ES-I3 (cell line): ENCODE data around the gene SPOCK2.

Experiments
- H3K36me3 ChIP-seq: 2 replicates; pipeline ENCODE4 v1.6.1; 2013; ENCODE audit warnings: mild to moderate bottlenecking, low read length, control low read depth, moderate library complexity; ENCODE audit not compliant: insufficient read depth
- H3K4me1 ChIP-seq: 2 replicates; pipeline ENCODE4 v1.6.1; 2013; ENCODE audit warnings: mild to moderate bottlenecking, control low read depth, low read length; ENCODE audit not compliant: insufficient read depth
- H3K9ac ChIP-seq: 2 replicates; pipeline ENCODE4 v1.6.1; 2013; ENCODE audit warnings: low read depth, mild to moderate bottlenecking, low read length, moderate library complexity
- H3K9me3 ChIP-seq: 2 replicates; pipeline ENCODE4 v1.6.1; 2013; ENCODE audit warnings: mild to moderate bottlenecking, low read length, moderate library complexity; ENCODE audit not compliant: control insufficient read depth, insufficient read depth

Gene SPOCK2

DNA sequence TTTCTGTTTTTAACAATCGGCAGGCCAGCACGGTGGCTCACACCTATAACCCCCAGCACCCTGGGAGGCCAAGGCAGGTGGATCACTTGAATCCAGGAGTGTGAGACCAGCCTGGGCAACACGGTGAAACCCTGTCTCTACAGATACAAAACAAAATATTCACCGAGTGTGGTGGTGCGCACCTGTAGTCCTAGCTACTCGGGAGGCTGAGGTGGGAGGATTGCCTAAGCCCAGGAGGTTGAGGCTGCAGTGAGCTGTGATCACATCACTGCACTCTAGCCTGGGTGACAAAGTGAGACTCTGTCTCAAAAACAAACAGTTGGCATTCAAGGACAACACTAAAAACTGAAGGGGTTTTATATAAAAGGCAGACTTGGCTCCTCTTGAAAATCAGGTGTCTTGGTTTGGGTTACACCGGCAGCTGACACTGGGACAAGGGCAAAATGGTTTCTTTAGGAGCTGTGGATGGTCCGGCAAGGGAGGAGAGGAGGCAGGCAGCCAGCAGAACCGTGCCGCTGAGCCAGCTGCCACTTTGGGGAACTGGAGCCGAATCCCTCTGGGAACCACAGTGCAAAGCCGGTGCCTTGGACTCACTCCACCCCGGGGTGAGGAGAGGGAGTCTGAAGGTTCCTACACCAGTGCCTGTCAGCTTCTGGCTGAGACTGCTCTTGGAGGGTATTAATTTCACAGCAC, 71.6 kb downstream of the SPOCK2 start:
- Histone ChIP-seq H3K9ac (no peak overlapping the region), H3K9me3 (no peaks in the 10 kb centered on the region), H3K4me1 (no peaks in the 10 kb centered on the region; the same call in 1 of the 2 replicates), H3K36me3 (no peaks in the 10 kb centered on the region)

DNA sequence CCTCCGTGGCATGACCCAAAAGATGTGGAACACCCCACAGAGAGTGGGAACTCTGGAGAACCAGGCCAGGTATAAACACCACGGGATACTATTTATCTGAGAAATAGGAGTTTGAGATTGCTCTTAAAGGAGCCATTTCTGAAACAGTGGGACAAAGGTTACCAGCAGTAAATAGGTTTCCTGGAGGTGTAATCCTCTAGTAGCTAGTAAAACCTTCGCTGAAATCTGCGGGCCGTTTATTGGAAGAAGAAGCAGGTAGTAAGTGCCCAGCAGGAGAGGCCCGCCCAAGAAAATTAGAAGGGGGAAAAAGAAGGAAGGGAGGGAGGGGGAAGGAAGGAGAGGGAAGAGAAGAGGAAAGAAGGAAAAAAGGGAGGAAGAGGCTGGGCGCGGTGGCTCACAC, 72.5 kb downstream of the SPOCK2 start:
- Histone ChIP-seq H3K9ac (no peak overlapping the region), H3K36me3 (no peaks in the 10 kb centered on the region), H3K9me3 (no peaks in the 10 kb centered on the region), H3K4me1 (no peaks in the 10 kb centered on the region; the same call in 1 of the 2 replicates)

DNA sequence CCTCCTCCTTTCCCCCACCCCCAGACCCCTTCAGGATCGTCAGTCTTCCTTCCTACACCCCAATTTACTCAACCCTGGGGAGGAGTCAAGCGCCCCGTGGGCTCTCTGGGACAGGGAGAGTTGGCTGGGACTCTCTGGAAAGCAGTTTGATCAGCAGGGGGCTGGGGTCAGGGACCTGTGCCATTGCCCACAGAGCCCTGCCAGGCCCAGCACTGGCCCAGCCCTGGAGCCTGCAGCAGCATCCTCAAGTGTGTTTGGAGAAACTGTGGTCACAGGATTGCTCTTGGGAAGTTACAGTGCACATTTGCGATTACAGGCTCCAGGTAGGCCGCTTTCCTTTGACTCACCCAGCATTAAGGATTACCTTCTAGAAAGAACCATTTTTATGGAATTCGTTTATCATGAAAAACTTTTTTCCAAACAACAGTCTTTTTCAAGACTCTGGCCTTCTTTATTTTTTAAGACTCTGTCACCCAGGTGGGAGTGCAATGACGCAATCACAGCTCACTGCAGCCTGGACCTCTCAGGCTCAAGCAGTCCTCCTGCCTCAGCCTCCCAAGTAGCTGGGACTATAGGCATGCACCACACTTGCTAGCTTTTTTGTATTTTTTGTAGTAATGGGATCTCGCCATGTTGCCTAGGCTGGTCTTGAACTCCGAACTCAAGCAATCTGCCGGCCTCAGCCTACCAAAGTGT, 73.4 kb downstream of the SPOCK2 start:
- Histone ChIP-seq H3K9ac (no peak overlapping the region), H3K36me3 (no peaks in the 10 kb centered on the region; the same call in 1 of the 2 replicates), H3K4me1 (no peaks in the 10 kb centered on the region; the same call in 1 of the 2 replicates), H3K9me3 (no peaks in the 10 kb centered on the region)

DNA sequence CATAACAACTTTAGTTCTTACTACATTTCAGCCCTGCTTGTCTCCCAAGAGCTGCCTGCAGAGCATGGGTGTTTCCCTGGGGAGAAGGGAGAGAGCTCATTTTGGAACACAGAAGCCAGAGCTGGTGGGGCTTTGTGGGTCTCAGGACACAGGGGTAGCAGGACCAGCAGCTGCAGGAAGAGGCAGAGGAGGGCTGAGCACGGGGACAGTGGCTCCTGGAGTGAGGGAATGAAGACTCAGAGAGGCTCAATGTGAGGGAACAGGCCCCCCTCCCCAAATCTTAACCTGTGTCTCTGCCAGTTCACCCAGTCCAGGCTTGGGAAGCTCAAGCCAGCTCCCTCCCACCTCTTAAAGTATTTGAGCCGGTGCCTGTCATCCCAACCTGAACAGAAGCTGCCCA, 74.2 kb downstream of the SPOCK2 start:
- Histone ChIP-seq H3K9ac (no peak overlapping the region), H3K36me3 (no peaks in the 10 kb centered on the region; the same call in 1 of the 2 replicates), H3K9me3 (no peaks in the 10 kb centered on the region), H3K4me1 (peaks cover 7% of the 10 kb centered on the region; the same call in 1 of the 2 replicates)

DNA sequence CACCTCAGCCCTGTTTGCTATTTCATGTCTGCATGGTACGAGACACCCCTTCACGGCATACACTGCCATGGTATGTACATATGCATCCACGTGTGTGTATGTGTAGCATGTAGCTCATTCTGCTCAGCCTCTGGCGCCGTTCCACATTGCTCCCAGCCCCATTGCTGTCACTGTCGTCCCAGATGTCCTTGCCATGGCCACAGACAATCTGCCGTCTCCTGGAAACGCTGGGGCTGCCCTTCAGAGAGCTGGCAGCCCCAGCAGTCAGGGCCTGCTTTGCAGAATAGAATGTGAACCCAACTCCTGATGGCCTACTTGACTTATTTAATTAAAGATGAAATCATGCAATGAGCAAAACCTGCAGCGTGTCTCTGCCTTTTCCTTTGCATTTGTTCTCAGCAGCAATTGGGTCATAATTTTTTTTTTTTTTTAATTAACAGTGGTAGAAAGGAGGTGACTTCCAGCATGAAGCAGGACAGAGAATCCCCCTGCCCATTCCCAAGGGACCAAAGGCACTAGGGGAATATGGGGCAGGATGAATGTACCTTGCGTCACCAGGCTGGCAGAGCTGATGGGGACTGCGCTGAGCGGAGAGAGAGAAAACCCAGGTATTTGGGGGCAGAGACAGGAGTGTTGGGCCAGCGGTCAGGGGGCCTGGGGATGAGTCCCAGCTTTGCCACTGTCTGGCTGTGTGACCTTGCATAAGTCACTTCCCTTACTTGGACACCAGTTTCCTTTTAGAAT, 75.0 kb downstream of the SPOCK2 start:
- peaks cover 14% of the 10 kb centered on the region; the same call in 1 of the 2 replicates for H3K4me1 ChIP-seq
- no peak overlapping the region for H3K9ac ChIP-seq
- no peaks in the 10 kb centered on the region for H3K9me3 ChIP-seq
- H3K36me3 ChIP-seq: no peaks in the 10 kb centered on the region; the same call in 1 of the 2 replicates

DNA sequence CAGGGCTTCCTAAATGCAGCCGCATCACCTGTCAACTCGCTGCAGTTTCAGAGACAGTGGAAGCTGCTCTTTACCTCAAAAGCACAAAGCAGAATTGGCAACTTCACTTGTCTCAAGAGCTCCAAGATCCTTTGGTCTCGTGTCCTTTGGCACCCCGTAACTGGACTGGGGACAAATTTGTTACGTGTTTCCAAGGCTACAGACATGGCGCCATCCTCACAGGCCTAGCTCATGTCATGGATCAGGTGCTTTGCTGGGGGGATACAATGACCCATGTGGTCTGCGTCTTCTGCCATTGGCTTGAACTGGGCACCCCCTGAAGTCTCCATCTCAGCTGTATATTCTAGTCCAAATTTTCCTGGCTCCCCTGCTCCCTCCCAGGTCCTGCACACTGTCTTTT, 75.6 kb downstream of the SPOCK2 start:
- Histone ChIP-seq H3K9ac (no peak overlapping the region), H3K4me1 (peaks cover 14% of the 10 kb centered on the region; the same call in 1 of the 2 replicates), H3K9me3 (no peaks in the 10 kb centered on the region), H3K36me3 (no peaks in the 10 kb centered on the region; the same call in 1 of the 2 replicates)

DNA sequence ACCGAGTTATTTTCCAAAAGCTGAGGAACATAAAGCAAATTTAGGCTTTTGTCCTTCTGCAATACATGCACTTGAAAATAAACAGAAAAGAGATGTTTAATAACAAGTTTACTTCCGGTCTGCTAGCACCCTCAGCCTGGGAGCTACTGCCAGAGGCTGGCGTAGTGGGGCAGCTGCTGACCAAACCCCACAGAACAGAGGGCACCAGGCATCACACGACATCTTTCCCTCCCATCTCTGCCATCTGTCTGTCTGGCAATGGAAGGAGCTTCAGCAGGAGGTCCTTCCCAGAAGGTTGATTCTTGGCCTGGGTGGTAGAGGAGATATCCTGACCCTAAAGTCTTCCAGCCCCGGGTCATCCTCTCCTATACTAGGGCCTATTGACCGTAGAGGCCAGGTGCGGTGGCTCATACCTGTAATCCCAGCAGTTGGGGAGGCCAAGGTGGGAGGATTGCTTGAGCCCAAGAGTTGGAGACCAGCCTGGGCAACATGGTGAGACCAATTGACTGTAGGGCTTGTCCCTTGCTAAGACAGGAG, 76.3 kb downstream of the SPOCK2 start:
- H3K36me3 ChIP-seq: no peaks in the 10 kb centered on the region; the same call in 1 of the 2 replicates
- H3K9ac ChIP-seq: no peak overlapping the region
- H3K9me3 ChIP-seq: no peaks in the 10 kb centered on the region
- peaks cover 14% of the 10 kb centered on the region; the same call in 1 of the 2 replicates for H3K4me1 ChIP-seq

DNA sequence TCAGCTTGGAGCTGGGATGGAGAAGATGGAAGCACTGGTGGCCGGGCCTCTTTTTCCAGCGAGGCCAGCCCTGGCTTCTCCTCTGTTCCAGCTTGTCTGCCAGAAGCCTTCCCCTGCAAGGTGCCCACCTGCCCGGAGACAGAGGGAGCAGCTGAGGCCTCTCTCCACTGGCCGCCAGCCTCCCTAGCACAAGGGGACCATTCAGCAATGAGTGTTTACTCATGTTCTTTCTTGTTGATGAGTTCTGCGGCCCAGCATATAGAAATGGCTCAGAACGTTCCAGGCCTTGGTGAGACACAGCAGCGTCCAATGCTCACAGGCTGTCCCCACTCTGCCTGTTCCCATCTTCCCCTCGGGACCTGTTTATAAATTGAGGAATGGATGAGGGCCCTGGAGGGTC, 76.9 kb downstream of the SPOCK2 start:
- Histone ChIP-seq H3K36me3 (no peaks in the 10 kb centered on the region; the same call in 1 of the 2 replicates), H3K9me3 (no peaks in the 10 kb centered on the region), H3K9ac (no peak overlapping the region), H3K4me1 (peaks cover 14% of the 10 kb centered on the region; the same call in 1 of the 2 replicates)

DNA sequence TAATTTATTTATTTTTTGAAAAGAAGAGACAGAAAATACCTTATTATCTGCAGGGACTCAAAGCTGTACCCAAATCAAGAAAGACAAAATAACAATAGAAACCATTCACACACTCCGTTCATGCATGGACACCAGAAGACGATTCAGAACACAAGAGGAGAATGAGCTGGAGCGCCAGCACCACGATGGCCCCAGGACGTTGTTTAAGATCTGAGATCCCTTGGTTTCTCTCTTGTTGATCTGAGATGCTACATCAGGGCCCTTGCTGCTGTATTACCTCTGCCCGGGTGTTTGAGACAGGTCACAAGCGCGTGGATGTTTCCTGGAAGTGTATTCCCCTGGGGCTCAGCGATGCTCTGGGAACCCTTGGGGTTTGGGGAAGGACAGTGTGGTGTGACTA, 77.3 kb downstream of the SPOCK2 start:
- Histone ChIP-seq H3K9ac (no peak overlapping the region), H3K36me3 (no peaks in the 10 kb centered on the region; the same call in 1 of the 2 replicates), H3K4me1 (peaks cover 14% of the 10 kb centered on the region; the same call in 1 of the 2 replicates), H3K9me3 (no peaks in the 10 kb centered on the region)

DNA sequence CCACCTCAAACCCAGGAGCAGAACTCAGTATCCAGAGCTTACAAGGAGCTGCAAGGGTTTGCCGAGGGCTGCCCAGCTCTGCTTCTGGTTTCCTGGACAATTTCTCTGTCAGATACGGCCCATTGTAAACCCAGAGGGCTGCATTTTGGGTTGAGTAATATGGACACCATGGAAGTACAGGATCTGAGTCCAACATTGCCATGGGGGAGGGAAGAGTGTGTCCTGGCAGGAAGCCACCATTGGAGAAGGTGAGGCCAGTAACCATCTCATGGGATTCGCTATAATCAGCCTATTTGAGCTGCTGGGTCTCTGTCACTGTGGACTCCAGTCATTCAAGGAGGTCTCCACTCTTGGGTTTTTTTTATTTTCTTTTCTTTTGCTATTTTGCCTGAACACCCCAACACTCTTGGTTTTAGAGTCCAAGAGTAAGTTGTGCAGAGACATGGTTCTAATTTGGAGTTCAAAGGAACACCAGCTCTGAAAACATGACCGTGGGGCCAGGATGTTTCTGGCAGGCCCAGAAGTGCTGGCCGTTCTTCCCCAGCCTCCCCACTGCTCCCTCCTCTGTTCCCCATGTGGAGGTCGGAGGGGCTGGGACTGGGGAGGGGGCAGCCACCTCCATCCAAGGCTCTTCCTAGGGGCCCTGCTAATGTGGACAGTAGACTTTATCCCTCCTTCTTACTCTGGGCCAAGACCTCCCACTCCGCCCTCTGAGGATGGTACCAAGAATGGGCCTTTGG, 77.9 kb downstream of the SPOCK2 start:
- H3K4me1 ChIP-seq: peaks cover 14% of the 10 kb centered on the region; the same call in 1 of the 2 replicates
- no peaks in the 10 kb centered on the region for H3K9me3 ChIP-seq
- H3K9ac ChIP-seq: no peak overlapping the region
- no peaks in the 10 kb centered on the region; the same call in 1 of the 2 replicates for H3K36me3 ChIP-seq

DNA sequence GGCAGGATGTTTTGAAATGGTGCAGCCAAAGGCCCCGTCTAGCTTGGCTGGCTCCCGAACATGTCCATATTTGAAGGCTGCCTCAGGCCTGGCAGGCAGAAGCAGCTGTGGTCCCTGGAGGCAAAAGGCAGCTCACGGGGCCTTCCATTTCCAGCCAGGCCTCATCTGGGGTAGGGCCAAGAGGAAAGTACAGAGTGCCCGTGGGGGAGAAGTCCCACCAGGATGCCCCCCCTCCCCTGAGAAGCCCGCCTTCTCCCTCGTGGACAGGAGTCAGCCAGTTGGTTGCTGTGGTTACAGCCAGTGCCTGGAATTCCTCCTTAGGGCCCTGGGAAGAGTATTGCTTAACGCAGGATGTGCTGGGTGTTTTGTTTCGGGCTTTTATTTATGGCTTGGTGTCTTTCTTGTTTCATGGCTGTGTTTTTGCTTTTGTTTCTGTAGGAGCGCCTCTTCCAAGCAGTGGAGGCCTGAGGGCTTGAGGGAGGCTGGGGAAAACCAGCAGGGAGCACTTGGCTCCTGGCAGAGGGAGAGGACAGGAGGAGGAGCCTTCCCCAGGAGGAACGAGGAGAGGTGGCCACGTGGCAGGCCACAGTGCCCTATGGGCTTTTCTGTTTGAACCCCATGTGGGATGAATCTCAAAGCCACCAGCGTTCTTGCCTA, 78.8 kb downstream of the SPOCK2 start:
- Histone ChIP-seq H3K4me1 (peaks cover 14% of the 10 kb centered on the region; the same call in 1 of the 2 replicates), H3K9me3 (no peaks in the 10 kb centered on the region), H3K36me3 (no peaks in the 10 kb centered on the region; the same call in 1 of the 2 replicates), H3K9ac (no peak overlapping the region)

DNA sequence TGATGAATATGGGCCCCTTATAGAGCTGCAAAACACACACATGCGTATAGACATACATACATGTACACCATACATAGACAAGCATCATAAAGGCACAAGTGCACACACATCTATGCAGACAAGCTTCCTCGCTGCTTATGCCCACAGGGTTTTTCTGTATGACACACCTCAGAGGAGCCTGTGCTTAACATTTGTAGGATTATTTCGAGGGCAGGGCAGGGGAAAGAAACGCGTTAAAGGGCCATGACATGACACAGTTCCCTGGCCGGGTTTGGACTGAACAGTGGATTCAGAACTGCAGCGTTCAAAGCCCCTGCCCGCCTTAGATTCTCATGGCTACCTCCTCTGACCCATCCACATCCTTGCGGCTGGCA, 79.3 kb downstream of the SPOCK2 start:
- Histone ChIP-seq H3K4me1 (peaks cover 14% of the 10 kb centered on the region; the same call in 1 of the 2 replicates), H3K9me3 (no peaks in the 10 kb centered on the region), H3K9ac (no peak overlapping the region), H3K36me3 (no peaks in the 10 kb centered on the region; the same call in 1 of the 2 replicates)
